ENCODE measurements around the gene CFAP46.

Gene CFAP46

DNA sequence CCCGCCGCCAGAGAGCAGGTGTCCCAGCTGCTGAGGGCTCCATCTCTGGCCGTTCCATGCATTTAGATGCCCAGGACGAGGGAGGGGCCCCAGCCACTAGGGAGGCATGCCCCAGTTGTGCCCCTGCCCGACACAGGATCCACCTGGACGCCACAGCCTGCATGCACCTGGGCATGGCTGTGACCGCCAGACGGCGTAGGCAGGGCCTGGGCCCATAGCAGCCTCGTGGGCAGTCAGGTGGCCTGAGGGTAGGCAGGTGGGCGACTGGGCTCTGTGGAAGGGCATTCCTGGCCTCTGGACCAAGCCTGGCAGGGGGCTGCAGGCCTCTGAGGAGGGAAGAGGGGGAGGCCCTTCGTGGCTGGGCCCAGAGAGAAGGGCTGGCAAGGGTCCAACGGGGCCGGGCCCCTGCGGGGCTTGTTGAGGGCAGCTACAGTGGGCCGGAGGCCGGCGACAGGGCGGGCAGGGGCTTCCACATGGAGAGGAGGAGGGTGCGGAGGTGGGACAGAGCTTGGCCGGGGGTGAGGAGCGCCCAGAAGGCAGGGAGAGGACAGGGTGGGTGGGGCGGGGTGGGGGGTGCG lies 80.4 kb downstream of the CFAP46 start:
- no peak for DNase-seq (ENCODE audit: low spot score)

DNA sequence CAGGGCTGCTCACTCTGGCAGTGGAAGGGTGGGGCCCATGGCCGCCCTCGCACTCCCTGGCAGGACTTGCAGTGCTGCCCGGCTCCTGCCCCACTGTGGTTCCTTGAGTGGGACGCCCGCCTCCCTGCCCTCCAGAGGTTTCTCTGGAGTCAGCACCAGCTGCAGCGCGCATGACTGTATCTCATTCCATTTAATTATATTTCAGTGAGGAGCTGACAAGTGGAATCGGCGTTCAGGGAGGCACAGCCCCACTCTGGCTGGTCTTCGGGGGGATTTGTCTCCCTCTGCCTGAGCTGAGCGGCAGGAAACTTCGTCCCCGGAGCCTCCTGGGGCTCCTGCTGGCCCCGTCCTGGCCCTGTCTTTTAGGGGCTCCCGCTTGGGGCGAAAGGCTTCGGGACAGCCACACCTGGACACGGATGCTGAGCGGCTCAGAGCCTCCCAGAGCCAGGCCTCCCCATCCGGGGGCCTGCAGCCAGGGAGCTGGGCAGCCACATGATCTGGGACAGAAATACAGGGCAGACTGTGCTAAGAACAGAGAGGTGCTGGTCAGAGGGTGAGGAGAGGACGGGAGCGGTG lies 81.2 kb downstream of the CFAP46 start:
- DNase-seq (ENCODE audit: low spot score) = no peak

DNA sequence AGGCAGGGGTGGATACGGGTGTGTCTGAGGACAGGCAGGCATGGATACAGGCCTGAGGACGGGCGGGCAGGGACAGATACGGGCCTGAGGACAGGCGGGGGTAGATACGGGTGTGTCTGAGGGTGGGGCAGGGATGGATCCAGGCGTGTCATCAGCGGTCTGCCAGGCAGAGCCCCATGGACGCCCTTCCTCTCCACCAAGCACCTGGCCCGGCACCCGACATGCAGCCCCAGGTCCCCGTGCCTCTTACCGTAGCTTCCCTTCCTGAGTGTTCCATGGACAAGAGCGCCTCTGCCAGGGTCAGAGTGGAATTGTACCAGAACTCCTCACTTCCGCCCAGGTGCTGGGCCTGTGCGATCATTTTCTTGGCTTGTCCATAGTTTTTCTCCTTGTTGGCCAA lies 81.8 kb downstream of the CFAP46 start:
- no peak for DNase-seq (ENCODE audit: low spot score)

DNA sequence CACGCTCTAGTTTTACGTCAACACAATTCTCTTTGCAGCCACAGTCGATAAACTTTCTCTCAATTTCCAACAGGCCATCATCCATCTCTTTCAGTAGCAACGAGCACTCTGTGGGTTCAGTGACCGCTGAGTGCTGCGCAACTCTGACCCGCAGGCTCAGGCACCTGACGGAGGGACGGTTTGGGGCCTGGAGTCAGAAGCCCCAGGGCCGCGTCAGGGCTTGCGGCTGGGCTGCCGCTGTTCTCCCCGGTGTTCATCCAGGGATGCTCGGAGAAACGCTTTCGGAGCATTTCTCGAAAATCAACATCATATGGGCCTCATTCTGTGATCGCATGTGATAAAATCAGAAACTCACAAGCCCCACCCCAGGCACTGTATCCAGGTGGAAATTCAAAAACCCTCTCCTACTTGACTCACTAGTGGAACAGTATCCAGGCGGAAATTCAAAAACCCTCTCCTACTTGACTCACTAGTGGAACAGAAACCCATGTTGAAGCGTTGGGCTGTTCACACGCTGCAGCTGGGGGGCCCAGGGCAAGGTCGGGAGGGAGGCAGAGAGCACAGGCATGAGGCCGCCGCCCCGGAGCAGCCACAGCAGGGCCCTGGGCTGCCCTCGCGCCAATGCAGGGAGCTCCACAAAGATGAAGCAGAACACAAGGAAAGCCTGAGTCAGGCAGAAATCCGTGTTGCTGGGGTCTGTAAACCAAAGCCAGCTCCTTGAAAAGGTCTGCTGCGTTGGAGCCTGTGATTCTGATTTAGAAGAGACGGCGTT lies 83.1 kb downstream of the CFAP46 start:
- no peak for DNase-seq (ENCODE audit: low spot score)

DNA sequence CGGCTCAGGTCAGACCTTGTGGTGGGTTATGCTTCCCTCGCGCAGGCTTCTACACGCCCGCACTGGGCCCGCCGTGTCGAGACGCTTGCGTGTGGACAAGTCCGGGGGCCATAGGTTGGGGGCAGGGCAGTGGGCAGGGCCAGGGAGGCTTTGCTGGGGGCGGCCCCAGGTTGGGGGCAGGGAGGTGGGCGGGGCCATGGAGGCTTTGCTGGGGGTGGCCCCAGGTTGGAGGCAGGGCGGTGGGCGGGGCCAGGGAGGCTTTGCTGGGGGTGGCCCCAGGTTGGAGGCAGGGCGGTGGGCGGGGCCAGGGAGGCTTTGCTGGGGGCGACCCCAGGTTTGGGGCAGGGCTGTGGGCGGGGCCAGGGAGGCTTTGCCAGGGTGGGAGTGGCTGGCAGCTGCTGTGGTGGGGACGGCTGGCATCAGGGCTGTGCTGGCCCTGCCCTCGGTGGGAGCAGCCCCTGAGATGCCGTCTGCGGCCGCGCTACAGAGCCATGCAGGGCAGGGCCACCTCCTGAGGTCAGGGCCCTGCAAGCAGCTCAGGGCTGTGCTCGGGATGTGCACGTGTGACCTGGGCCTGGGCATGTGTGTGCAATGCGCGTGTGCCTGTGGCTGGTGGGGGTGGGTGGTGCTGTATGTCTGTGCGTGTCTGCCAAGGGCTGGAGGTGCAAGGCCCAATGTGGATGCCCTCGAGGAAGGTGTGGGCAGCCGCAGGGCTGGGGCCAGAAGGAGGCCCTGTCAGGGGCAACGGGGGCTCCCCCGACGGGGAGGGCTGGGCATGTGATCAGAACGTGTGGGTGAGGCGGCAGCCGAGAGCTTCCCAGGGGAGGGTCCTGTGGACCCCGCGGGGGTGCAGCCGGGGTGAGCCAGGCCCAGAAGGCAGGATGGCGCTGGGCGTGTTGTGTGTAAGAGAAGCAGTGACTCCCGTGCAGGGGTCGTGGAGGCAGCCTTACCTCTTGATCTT lies 84.0 kb downstream of the CFAP46 start:
- DNase-seq (ENCODE audit: low spot score) = no peak

DNA sequence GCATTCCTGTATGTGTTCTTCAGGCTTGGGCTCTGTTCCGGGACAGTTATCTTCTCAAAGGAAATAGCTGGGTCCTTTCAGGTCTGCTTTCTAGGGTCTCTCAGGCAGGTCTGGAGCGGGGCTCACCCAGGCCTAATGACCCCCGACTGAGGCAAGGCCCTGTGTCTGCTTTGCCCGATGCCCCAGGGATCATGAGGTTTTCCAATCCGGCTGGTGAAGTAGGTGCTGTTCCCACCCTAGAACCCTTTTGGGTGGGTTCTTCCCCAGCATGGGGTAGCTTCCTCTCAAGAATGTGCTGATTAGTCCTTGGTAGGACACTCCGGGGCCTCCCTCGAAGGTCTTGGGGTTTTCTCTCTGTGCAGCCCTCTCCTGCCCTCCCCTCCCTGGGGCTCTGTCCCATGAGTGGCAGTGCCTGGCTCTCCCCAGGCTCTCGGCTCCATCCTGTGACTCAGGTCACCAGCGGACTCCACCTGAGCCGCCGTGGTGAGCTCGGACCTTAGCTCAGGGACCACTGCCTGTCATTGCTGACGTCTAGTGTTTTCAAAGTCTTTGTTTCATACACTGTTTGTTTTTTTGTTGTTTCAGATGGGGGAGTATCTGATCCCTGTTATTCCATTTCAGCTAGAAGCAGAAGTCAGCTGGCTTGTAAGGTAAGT lies 85.4 kb downstream of the CFAP46 start:
- DNase-seq (ENCODE audit: low spot score) = no peak

DNA sequence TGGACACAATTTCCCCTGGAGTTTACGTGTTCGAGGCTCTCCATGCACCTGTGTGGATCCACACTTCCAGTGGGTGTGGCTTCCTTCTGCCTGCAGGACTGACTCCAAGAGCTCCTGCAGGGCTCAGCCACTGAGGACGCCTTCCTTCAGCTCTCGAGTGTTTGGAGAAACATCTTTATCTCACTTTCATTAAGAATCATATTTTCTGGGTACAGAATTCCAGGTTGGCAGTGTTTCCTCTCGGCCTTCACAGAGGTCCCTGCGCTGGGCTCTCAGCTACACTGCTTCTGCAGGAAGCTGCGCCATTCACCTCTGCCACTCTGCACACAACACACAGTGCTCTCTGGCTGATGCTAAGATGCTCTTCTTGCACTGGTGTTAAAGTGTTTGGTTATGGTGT lies 86.5 kb downstream of the CFAP46 start:
- DNase-seq (ENCODE audit: low spot score) = no peak

DNA sequence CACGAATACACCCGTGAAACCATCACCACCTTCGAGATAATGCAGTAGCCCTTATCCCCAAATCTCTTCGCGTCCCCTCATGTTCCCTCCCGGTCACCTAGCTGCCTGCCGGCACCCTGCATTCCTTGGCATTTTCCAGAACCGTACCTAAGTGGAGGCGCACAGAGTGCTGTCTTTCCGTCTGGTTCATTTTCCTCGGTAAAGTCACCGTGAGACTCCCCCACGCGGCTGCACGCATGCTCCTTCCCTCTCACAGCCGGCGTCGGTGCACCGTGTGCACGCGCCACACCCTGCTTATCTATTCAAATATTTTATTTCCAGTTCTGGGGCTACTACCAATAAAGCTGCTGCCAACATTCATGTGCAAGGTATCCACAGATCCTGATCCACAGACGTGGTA lies 90.9 kb downstream of the CFAP46 start:
- no peak for DNase-seq (ENCODE audit: low spot score)

DNA sequence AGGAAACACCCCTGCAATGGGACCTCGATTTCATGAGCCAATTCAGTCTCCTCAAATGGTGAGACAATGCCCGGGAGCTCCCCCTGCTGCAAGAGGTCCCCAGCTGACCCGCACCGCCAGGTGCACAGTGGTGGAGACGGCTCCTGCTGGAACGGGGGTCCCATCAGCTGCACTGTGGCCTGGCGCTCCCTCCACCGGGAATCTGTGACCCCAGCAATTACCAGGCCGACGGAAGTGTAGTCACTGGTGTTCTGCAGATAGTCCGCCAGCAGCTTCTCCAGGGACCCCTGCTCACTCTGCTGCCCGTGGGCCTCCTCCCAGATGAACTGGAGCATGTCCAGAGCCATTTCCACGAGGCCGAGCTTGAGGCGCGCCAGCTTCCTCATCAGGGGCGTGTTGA lies 91.5 kb downstream of the CFAP46 start:
- DNase-seq (ENCODE audit: low spot score) = no peak

DNA sequence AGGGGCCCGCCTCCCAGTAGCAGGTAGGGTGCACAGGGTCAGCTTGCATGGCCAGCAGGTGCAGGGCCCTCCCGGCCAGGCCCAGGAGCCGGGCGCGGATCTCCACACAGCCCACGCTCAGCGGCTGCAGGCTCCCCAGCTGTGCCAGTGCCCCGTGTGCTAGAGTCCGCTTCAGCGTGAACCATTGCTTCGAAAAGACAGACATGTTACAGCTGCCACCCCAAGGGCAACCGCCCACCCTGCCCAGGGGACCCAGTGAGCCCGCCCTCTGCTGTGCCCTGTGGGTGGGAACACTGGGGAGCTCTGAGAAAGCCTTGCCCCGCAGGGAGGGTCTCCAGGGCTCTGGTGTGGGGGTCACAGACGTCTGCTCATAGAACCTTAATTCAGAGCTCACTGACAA lies 92.1 kb downstream of the CFAP46 start:
- no peak for DNase-seq (ENCODE audit: low spot score)

DNA sequence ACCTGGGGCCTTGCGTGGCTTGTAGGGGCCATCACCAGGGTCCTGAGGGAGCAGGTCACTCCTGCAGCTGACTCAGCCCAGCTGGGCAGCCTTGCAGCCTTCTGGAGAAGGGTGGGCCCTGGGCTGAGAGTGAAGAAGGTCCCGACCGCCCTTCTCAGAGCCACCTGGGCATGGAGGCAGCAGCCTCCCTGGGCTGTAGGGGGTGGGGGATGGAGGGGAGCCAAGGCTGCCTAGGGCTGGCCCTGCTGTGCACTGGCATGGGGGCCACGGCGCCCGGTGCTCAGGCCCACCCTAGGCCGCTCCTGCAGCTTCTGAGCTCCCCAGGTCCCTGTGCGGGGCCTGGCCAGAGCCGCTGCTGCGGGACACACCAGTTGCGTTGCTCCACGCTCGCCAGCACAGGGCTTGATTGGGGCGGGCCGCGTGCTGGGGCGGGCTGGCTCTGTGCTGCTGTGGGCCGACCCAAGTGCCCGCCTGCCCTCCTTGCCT lies 92.8 kb downstream of the CFAP46 start:
- DNase-seq (ENCODE audit: low spot score) = no peak

DNA sequence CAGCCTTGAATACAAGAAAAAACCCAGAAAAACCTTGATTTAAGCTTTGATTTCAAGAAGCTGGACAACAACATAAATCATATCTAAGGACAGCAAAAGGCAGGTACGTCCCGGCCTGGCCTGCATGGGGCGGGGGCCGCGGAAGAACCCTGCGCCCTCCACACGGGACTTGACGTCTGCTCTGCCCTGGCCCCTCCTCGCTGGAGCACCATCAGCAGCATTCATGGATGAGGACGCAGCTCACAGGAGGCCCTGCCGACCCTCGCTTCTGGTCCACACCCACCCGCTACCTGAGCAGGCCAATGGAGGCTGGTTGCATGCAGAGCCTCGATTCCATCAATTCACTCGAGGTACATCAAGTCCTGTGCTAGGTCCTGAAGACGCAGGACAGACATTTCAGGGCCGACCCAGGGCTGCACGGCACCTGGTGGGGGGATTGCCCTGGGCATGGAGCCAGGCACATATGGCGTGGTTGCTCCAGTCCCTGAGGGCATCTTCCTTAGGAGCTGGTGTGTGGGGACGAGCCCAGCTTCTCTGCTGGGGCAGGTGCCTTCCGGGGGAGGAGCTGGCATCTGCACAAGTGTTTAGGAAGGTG lies 93.3 kb downstream of the CFAP46 start:
- DNase-seq (ENCODE audit: low spot score) = no peak

DNA sequence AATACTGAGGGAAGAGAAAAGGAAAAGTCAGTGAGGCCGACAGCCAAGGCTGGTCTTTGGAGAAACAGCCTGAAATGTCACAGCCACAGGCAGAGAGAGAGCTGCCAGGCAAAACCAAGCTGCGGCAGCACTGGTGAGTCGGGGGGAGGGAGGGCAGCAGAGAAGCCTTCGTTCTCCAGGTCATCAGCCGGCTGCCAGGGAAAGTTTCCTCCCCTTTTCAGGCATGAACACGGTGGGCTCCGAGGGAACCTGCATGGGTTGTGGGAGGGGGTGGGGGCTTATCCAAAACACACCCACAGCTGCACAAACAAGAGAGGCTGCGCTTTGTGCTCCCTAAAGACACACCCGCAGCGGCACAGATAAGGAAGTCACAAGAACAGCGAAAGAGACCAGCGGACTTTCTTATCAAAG lies 94.1 kb downstream of the CFAP46 start:
- no peak for DNase-seq (ENCODE audit: low spot score)

DNA sequence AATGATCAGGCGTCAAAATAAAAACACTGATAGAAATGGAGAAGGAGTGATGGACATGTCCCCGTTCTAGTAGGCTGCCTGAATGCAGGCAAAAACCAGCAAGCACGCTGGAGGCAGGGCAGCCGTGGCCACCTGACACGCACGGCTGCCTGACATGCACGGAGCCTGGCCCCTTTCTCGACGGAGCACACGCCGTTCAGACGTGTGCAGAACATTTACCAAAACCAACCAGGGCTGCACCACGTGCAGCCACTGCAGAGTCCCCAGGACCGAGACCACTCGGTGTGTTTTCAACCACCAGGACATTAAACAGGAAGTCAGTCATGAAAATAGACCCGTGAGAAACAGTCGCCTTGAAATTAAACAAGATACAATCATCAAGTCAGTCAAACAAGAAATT lies 94.5 kb downstream of the CFAP46 start:
- no peak for DNase-seq (ENCODE audit: low spot score)

DNA sequence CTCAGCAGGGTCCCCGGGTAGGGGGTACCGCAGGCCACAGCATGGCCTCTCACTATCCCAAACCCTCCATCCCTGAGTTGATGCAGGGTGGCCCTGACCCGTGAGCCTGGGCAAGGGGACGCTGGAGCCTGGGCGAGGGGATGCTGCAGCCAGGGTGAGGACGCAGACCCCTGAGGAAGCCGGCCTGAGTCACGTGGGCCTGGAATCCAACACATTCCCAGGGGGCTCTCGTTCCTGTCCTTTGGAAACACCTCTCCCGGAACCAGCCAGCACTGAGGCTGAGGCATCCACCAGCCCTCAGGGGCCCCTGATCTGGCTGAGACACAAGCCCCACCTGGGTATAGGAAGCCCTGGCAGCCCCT lies 95.0 kb downstream of the CFAP46 start:
- no peak for DNase-seq (ENCODE audit: low spot score)

DNA sequence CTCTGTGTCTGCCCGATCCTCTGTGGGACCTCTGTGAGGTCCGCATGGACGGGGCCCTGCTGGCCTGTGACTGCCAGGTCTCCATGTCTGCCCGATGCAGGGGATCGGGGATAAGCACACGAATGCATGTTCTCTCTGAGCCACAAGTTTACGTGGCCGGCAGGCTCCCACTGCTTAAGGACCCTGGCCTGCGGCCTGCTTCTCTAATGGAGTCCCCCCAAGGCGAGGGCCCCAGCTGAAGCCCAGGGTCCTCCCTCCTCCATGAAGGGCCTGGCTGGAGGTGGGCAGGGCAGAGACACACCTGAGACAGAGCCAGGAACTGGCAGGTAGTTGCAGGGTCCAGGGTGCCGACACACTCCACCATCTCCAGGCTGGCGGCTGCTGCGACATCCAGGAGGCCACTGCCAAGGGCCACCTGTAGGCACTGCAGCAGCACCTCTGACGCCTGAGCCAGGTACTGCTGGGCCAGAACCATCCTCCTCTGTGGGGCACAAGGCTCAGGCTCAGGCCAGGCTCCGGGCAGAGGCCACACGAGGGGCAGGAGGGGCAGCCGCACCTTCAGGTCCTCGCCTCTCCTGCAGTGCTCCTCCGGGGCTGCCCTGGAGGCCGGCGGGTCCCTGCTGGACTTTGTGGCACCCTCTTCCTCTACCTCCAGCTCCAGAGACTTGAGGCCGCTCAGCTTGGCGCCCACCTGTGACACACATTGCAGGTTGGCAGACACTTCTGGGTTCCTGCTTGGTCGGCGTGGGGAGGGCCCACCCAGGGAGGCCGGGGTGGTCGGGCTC lies 95.5 kb downstream of the CFAP46 start:
- DNase-seq (ENCODE audit: low spot score) = no peak

DNA sequence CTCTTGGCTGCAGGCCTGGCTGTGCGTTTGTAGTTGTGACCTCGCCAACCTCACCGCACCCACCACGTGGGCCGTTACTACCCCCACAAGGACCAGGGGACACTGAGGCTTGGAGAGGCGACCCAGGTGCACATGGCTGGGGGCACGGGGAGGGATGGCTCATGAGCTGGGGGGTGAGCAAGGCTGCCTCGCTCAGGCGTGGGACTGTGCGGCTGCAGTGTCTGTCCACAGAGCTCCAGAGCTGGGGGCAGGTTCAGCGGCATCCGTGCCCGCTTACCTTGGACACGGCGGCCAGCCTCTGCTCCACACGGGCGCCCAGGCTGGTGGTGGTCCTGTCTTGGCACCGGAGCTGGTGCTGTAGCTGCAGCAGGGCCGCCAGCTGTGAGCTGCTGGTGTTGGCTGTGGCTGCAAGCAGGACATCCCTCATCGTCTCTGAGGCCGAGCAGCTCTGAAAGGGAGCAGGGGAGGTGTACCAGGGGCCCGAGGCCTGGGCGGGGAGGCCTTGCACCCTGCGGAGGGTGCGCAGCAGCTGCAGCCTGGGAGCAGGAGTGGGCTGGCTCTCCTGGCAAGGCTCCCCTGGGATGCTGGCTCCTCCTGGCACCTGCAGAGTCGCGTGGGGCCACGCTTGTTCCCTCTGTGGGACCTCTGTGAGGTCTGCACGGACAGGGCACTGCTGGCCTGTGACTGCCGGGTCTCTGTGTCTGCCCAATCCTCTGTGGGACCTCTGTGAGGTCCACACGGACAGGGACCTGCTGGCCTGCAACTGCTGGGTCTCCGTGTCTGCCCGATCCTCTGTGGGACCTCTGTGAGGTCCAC lies 96.4 kb downstream of the CFAP46 start:
- DNase-seq (ENCODE audit: low spot score) = no peak

DNA sequence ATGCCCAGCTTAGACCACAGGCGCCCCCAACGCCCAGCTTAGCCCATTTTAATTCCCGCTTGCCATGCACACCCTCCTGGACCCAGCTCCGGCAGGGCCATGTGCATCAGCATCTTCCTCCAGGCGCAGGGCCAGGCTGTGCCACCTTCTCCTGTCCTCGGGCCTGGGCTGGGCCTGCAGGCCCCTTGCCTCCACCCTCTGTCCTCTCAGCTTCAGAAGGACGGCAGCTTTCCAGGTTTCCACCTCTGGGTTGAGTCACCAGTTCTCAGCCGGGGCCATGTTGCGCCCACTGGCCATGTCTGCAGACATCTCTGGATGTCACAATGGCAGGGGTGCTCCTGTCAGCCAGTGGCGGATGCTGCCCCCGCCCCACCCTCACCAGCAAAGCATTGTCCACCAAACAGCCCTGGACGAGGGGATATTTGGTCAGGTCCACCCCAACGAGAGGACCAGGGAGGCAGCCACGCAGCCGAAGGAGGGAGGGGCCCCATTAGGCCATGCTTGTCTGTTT lies 97.3 kb downstream of the CFAP46 start:
- DNase-seq (ENCODE audit: low spot score) = no peak

DNA sequence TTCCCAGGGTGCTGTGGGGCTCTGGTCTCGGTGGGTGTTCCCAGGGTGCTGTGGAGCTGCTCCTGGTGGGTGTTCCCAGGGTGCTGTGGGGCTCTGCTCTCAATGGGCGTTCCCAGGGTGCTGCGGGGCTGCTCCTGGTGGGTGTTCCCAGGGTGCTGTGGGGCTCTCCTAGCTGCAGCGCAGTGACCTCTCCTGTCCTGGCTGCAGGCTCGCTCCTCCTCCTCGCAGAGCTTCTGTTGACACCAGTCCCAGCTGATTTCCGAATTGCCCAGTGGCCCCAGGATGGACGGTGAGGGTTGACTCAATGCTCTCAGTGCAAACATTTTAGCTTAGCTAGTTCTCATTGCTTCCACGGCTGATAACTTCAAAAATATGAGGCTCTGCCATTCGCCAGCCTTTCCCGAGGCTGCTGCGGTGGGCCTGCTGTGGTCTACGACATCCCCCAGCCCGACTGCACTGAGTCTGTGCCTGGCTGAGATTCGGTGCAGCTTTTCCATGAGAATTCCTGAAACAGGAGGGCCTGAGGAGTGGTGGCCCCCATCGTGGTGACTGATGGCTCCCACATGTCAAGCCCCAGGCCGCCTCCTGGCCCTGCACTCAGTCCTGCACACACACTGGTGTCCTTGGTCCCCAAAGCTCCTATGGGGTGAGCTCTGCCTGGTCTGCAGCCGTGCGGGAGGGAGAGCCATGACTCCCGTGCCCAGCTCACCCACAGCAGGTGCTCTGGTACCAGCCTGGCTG lies 98.1 kb downstream of the CFAP46 start:
- DNase-seq (ENCODE audit: low spot score) = no peak

Measured in Ammon's horn (tissue), 1 donor.